ENCODE measurements around the gene GTPBP10.

Gene GTPBP10

DNA sequence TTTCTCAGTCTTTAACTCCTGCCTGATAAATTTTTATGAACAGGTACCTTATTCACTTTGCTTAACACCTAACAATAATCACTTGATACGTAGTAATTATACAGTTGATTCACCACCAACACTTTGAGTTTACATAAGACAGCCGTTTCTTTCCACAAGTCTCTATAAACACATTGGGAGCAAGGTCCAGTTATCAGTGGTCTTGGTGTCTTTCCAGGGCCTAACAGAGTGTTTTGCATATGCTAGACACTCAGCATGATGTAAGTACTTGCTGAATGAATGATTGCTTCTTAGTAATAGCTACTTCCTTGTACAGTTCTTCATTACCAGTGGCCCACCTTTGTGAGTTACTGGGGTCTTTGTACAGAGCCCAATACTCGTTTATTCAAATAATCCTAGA lies 63.2 kb downstream of the GTPBP10 start:
- peaks cover 70% of the 10 kb centered on the region for H3K36me3 ChIP-seq (ENCODE audit: insufficient read depth, low read length)
- peaks cover 18% of the 10 kb centered on the region for H3K4me1 ChIP-seq (ENCODE audit: control insufficient read depth, insufficient read depth, low read length)
- no peaks in the 10 kb centered on the region for H3K9me3 ChIP-seq (replicated peaks; ENCODE audit: low read length)
- no peak overlapping the region for H3K4me2 ChIP-seq (ENCODE audit: low read length)
- H3K27me3 ChIP-seq (ENCODE audit: control insufficient read depth, insufficient read depth, low read length), result no peaks in the 10 kb centered on the region
- H3K9ac ChIP-seq (ENCODE audit: low read depth, low read length), result no peak overlapping the region
- no peak overlapping the region for H3K4me3 ChIP-seq (ENCODE audit: low read length)

DNA sequence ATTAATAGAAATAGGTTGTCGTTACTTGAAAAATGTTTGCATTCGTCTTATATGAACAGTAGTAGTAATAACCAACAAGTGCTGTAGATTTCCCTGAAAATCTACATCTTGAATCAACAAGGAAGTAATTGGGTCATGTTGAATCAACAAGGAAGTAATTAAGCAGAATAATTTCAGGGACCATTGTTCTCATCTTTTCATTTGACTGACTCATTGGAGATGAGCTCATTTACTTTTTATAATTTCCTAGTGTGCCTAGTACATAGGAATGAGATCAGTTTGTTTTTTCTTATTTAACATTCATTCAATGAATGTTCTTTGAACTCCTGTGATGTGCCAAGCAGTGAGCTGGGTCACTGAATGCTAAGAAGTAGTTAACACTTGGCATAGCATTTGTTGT lies 65.0 kb downstream of the GTPBP10 start:
- H3K9me3 ChIP-seq (replicated peaks; ENCODE audit: low read length), result no peaks in the 10 kb centered on the region
- no peak overlapping the region for H3K9ac ChIP-seq (ENCODE audit: low read depth, low read length)
- H3K4me3 ChIP-seq (ENCODE audit: low read length), result no peak overlapping the region
- no peaks in the 10 kb centered on the region for H3K27me3 ChIP-seq (ENCODE audit: control insufficient read depth, insufficient read depth, low read length)
- H3K36me3 ChIP-seq (ENCODE audit: insufficient read depth, low read length), result peaks cover 59% of the 10 kb centered on the region
- no peak overlapping the region for H3K4me2 ChIP-seq (ENCODE audit: low read length)
- H3K4me1 ChIP-seq (ENCODE audit: control insufficient read depth, insufficient read depth, low read length), result peaks cover 12% of the 10 kb centered on the region

DNA sequence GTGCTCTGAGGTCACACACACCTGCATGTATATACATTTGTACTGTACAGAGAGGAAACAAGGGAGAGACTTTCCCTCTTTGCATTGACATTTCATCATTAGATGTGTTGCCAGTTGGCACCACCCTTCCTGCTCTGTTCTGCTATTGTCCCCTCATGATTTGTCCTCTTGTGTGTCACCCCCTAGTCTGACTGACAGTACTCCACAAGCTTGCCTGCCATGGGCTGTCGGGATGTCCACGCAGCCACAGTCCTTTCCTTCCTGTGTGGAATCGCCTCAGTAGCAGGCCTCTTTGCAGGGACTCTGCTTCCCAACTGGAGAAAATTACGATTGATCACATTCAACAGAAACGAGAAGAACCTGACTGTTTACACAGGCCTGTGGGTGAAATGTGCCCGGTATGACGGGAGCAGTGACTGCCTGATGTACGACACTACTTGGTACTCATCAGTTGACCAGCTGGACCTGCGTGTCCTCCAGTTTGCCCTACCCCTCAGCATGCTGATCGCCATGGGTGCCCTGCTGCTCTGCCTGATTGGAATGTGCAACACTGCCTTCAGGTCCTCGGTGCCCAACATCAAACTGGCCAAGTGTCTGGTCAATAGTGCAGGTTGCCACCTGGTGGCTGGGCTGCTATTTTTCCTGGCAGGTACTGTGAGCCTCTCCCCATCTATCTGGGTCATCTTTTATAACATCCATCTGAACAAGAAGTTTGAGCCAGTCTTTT lies 66.1 kb downstream of the GTPBP10 start:
- Histone ChIP-seq H3K4me1 (ENCODE audit: control insufficient read depth, insufficient read depth, low read length) (peaks cover 12% of the 10 kb centered on the region), H3K27me3 (ENCODE audit: control insufficient read depth, insufficient read depth, low read length) (no peaks in the 10 kb centered on the region), H3K4me3 (ENCODE audit: low read length) (no peak overlapping the region), H3K9me3 (replicated peaks; ENCODE audit: low read length) (no peaks in the 10 kb centered on the region), H3K9ac (ENCODE audit: low read depth, low read length) (no peak overlapping the region), H3K36me3 (ENCODE audit: insufficient read depth, low read length) (peaks cover 52% of the 10 kb centered on the region), H3K4me2 (ENCODE audit: low read length) (no peak overlapping the region)

DNA sequence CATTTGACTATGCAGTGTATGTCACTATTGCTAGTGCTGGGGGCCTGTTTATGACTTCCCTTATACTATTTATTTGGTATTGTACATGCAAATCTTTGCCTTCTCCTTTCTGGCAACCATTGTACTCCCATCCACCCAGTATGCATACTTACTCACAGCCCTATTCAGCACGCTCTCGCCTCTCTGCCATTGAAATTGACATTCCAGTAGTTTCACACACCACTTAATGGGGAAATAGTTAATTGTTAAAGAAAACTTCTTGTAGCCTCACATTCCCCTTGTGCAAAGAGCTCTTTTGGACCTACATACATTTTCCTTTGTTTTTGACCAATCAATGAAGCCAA lies 66.6 kb downstream of the GTPBP10 start:
- H3K9ac ChIP-seq (ENCODE audit: low read depth, low read length), result no peak overlapping the region
- H3K36me3 ChIP-seq (ENCODE audit: insufficient read depth, low read length), result peaks cover 49% of the 10 kb centered on the region

DNA sequence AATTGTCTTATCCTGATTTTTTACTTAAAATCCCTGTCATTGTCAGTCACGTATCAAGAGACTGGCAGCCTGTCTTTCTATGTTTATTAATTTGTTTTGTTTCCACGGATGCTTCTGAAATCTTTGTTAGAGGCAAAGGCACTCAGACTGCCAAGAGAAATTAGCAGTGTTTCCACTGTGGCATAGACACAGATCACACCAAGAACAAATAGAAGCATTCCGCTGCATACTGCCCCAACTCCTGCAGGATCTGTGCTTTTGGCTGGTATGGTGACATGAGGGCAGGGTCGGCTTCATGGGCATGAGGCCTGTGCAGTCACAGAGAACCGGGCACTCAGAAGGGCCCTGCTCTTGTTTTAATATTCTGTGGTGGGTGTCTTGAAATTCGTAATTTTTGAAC lies 75.1 kb downstream of the GTPBP10 start:
- peaks cover 3% of the 10 kb centered on the region for H3K4me1 ChIP-seq (ENCODE audit: control insufficient read depth, insufficient read depth, low read length)
- peaks cover 1% of the 10 kb centered on the region for H3K36me3 ChIP-seq (ENCODE audit: insufficient read depth, low read length)
- no peak overlapping the region for H3K4me3 ChIP-seq (ENCODE audit: low read length)
- no peaks in the 10 kb centered on the region for H3K27me3 ChIP-seq (ENCODE audit: control insufficient read depth, insufficient read depth, low read length)
- H3K9ac ChIP-seq (ENCODE audit: low read depth, low read length), result no peak overlapping the region
- no peak overlapping the region for H3K4me2 ChIP-seq (ENCODE audit: low read length)
- no peaks in the 10 kb centered on the region for H3K9me3 ChIP-seq (replicated peaks; ENCODE audit: low read length)

More for the DNA sequence above, 66.6 kb downstream of the GTPBP10 start:
- no peaks in the 10 kb centered on the region for H3K27me3 ChIP-seq (ENCODE audit: control insufficient read depth, insufficient read depth, low read length)
- peaks cover 12% of the 10 kb centered on the region for H3K4me1 ChIP-seq (ENCODE audit: control insufficient read depth, insufficient read depth, low read length)
- H3K9me3 ChIP-seq (replicated peaks; ENCODE audit: low read length), result no peaks in the 10 kb centered on the region
- H3K4me2 ChIP-seq (ENCODE audit: low read length), result no peak overlapping the region
- no peak overlapping the region for H3K4me3 ChIP-seq (ENCODE audit: low read length)

DNA sequence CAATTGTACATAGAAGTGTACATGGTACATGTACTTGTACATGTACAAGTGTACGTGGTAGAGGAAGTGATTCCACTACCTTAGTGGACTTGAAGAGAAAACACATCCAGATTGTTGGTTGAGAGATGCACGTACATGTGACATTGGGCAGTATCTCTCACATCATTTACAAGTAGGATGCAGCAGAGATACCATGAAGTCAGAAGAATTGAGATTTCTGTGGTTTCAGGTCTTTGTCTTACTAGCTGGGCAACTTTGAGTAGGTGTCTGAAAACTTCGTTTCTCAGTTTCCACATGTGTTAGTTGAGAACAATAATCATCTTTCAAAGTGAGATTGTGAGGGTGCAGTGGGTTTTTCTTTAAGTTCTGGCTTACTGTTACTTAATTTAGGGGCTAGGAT lies 78.2 kb downstream of the GTPBP10 start:
- Histone ChIP-seq H3K27me3 (ENCODE audit: control insufficient read depth, insufficient read depth, low read length) (no peaks in the 10 kb centered on the region), H3K4me3 (ENCODE audit: low read length) (no peak overlapping the region), H3K4me2 (ENCODE audit: low read length) (no peak overlapping the region), H3K36me3 (ENCODE audit: insufficient read depth, low read length) (no peaks in the 10 kb centered on the region), H3K4me1 (ENCODE audit: control insufficient read depth, insufficient read depth, low read length) (peaks cover 3% of the 10 kb centered on the region), H3K9ac (ENCODE audit: low read depth, low read length) (no peak overlapping the region), H3K9me3 (replicated peaks; ENCODE audit: low read length) (no peaks in the 10 kb centered on the region)

DNA sequence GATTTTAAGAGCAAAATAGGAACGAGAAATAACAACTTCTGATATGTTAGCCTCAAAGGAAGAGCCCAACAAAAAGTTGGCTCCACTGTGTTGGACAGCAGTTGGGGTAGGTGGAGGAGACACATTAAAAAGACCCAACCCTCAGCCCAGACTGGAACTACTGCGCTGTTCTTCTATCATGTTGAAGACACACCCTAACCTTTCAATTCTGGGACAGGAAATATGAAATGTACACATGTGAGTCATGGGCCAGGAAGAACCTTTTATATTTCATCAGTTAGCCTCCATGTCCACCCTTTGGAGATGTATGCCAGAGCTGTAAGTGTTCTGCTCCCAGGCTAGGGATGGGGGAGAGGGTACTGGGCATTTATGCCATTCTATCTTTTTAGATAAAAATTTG lies 78.9 kb downstream of the GTPBP10 start:
- no peaks in the 10 kb centered on the region for H3K36me3 ChIP-seq (ENCODE audit: insufficient read depth, low read length)
- H3K4me1 ChIP-seq (ENCODE audit: control insufficient read depth, insufficient read depth, low read length), result peaks cover 3% of the 10 kb centered on the region
- no peaks in the 10 kb centered on the region for H3K27me3 ChIP-seq (ENCODE audit: control insufficient read depth, insufficient read depth, low read length)
- no peak overlapping the region for H3K4me3 ChIP-seq (ENCODE audit: low read length)
- no peaks in the 10 kb centered on the region for H3K9me3 ChIP-seq (replicated peaks; ENCODE audit: low read length)
- no peak overlapping the region for H3K9ac ChIP-seq (ENCODE audit: low read depth, low read length)
- H3K4me2 ChIP-seq (ENCODE audit: low read length), result no peak overlapping the region

DNA sequence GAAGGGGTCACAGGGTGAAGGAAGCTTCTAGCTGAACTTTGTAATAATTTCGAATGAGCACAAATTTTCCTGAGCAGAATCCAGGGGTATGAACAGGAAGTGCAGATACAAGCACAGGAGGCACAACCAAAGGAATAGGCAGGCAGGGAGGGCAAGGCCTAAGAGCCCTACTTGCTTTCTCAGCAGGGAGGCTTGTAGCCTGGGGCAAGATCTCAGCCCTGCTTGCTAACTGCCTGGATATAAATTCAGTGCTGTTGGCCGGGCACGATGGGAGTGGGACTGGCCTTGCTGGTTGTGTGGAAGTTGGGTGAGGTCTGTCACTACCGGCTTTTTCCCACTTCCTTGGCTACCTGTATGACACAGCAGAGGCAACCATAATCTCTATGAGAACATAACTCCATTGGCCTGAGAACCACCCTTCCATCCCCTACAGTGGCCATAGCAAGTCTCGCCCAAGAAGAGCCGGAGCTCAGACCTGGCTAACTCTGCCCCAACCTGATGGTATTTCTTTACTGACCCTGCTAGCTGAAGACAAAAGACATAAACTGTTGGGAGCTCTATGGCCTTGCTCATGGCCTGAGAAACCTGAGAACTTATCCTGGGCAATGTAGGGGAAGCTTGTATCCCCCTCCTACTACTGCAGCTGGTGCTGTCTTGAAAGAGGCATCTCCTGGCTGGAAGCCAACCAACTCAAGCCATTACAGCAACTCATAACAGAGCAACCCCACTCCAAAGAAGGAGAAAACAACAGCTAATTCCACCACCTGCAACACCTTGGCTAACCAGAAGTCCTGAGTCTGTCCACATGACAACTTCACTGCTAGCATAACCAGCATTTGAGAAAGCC lies 84.3 kb downstream of the GTPBP10 start:
- H3K4me2 ChIP-seq (ENCODE audit: low read length), result no peak overlapping the region
- H3K36me3 ChIP-seq (ENCODE audit: insufficient read depth, low read length), result no peaks in the 10 kb centered on the region
- H3K4me1 ChIP-seq (ENCODE audit: control insufficient read depth, insufficient read depth, low read length), result no peaks in the 10 kb centered on the region
- H3K9me3 ChIP-seq (replicated peaks; ENCODE audit: low read length), result no peaks in the 10 kb centered on the region
- no peak overlapping the region for H3K9ac ChIP-seq (ENCODE audit: low read depth, low read length)
- H3K4me3 ChIP-seq (ENCODE audit: low read length), result no peak overlapping the region
- no peaks in the 10 kb centered on the region for H3K27me3 ChIP-seq (ENCODE audit: control insufficient read depth, insufficient read depth, low read length)

DNA sequence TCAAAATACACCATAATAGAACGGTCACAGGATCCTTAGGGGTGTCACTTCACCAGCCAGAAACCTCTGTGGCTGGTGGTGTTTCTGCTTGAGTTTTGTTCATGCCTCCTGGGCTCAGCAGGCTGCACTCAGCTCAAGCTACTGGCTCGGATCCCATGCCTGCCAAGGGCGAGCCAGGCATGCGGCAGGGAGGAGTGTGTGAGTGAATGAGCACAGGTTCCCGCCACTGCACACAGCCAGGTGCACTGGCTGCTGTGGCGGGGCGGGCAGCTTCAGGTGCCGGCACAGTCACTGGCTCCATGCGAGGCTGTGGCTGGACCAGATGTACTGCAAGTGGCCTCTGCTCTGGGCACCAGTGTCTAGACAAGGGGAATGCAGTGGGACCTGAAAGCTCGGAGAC lies 86.2 kb downstream of the GTPBP10 start:
- Histone ChIP-seq H3K36me3 (ENCODE audit: insufficient read depth, low read length) (no peaks in the 10 kb centered on the region), H3K9me3 (replicated peaks; ENCODE audit: low read length) (no peaks in the 10 kb centered on the region), H3K27me3 (ENCODE audit: control insufficient read depth, insufficient read depth, low read length) (no peaks in the 10 kb centered on the region), H3K4me3 (ENCODE audit: low read length) (no peak overlapping the region), H3K4me1 (ENCODE audit: control insufficient read depth, insufficient read depth, low read length) (no peaks in the 10 kb centered on the region), H3K9ac (ENCODE audit: low read depth, low read length) (no peak overlapping the region), H3K4me2 (ENCODE audit: low read length) (no peak overlapping the region)

DNA sequence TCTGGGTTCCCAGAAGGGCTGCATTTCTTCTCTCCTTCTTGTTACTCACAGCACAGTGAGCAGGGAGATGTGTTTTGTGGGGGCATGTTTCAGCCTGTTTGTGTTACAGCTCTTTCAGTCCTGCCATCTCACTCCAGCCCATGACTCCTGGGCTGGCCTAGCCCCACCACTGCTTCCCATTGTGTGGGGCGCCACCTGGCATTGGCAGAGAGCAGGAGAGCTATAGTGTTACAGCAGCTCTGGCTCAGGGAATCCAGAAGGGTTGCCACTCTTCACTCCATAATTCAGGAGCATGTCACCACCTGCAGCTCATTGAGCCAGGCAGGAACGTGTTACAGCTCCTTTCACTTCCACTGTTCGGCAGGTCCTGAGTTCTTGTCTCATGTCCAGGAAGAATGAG lies 86.7 kb downstream of the GTPBP10 start:
- Histone ChIP-seq H3K36me3 (ENCODE audit: insufficient read depth, low read length) (no peaks in the 10 kb centered on the region), H3K9ac (ENCODE audit: low read depth, low read length) (no peak overlapping the region), H3K9me3 (replicated peaks; ENCODE audit: low read length) (no peaks in the 10 kb centered on the region), H3K4me1 (ENCODE audit: control insufficient read depth, insufficient read depth, low read length) (no peaks in the 10 kb centered on the region), H3K27me3 (ENCODE audit: control insufficient read depth, insufficient read depth, low read length) (no peaks in the 10 kb centered on the region), H3K4me3 (ENCODE audit: low read length) (no peak overlapping the region), H3K4me2 (ENCODE audit: low read length) (no peak overlapping the region)

Measured in skeletal muscle satellite cell (primary cell).